T-cell (primary cell): ENCODE data around the gene MIGA2. TPM values are rescaled to one million over a fixed set of nuclear protein-coding genes. Genes with fewer than 3 reads are reported as not detected.
A peak's percentile ranks its signal among the peaks of the same experiment; 100 is the strongest.

Experiments
- ATAC-seq, 4 experiments: fragments of 200-7000 bp in 3 of 4; fragments of 150-1000 bp in 1 of 4; cut with Tn5 transposase; replicated peaks in 1 of 4; 1 replicate in 3 of 4; 2 replicates in 1 of 4; pipeline ENCODE4 v1.10.0; 2021; ENCODE audit warnings: moderate library complexity in 3 of 4, mild to moderate bottlenecking in 2 of 4, moderate number of reproducible peaks in 1 of 4
- CTCF ChIA-PET, 2 donors: fragments of 300-600 bp; sonication (Branson Sonifier 250); formaldehyde crosslinking; loops; one replicate each; lab custom pipeline; 2022; ENCODE audit warnings: antibody characterized with exemption in 2 of 2; lab: Charles Lee
- POLR2A ChIA-PET, 2 donors: fragments of 300-600 bp; sonication (Branson Sonifier 250); formaldehyde crosslinking; loops; one replicate each; lab custom pipeline; 2022; ENCODE audit warnings: antibody characterized with exemption in 2 of 2; lab: Charles Lee
- DNase-seq, 35 experiments: peaks; one replicate each; pipeline versions ENCODE4 v3.0.0 to v3.0.0-alpha.2; 2013 to 2023
- H3K27ac ChIP-seq: one replicate; pipeline ENCODE4 v1.5.1; 2013; ENCODE audit warnings: low read length
- H3K27me3 ChIP-seq, 2 experiments: replicated peaks in 1 of 2; 1 replicate in 1 of 2; 2 replicates in 1 of 2; pipeline versions ENCODE4 v1.6.1 to v1.7.0; 2013; ENCODE audit warnings: low read length in 1 of 2, mixed read lengths in 1 of 2; ENCODE audit not compliant: control insufficient read depth in 2 of 2, insufficient read depth in 2 of 2; ENCODE audit errors: extremely low read depth in 1 of 2
- H3K36me3 ChIP-seq, 2 donors: 1 replicate in 1 of 2; 2 replicates in 1 of 2; pipeline versions ENCODE4 v1.6.1 to v1.7.0; 2013; ENCODE audit warnings: low read length in 1 of 2; ENCODE audit not compliant: control insufficient read depth in 2 of 2, insufficient read depth in 1 of 2; ENCODE audit errors: extremely low read depth in 1 of 2
- H3K4me1 ChIP-seq, 2 experiments: 1 replicate in 1 of 2; 2 replicates in 1 of 2; pipeline versions ENCODE4 v1.6.1 to v1.7.0; 2013; ENCODE audit warnings: low read length in 2 of 2, mixed read lengths in 1 of 2; ENCODE audit not compliant: insufficient read depth in 2 of 2, control insufficient read depth in 1 of 2; ENCODE audit errors: extremely low read depth in 1 of 2
- H3K4me3 ChIP-seq, 2 donors: 1 replicate in 1 of 2; 2 replicates in 1 of 2; pipeline versions ENCODE4 v1.5.1 to v1.7.0; 2013; ENCODE audit warnings: mild to moderate bottlenecking in 2 of 2, low read length in 1 of 2, moderate library complexity in 1 of 2; ENCODE audit not compliant: control insufficient read depth in 1 of 2; ENCODE audit errors: extremely low read depth in 1 of 2
- H3K9me3 ChIP-seq: 2 replicates; pipeline ENCODE4 v1.7.0; 2013
- H3K27ac Mint-ChIP-seq, 2 donors: one replicate each; pipeline ENCODE4 v1.8.0; 2020 to 2021; ENCODE audit warnings: mild to moderate bottlenecking in 2 of 2, mixed read lengths in 2 of 2
- H3K27me3 Mint-ChIP-seq, 2 donors: one replicate each; pipeline ENCODE4 v1.8.0; 2021 to 2022; ENCODE audit warnings: mixed read lengths in 2 of 2
- H3K36me3 Mint-ChIP-seq: one replicate; pipeline ENCODE4 v1.8.0; 2021; ENCODE audit warnings: mixed read lengths
- H3K4me1 Mint-ChIP-seq, 3 donors: one replicate each; pipeline ENCODE4 v1.8.0; 2020 to 2022; ENCODE audit warnings: mixed read lengths in 3 of 3, mild to moderate bottlenecking in 1 of 3
- H3K4me3 Mint-ChIP-seq, 3 donors: one replicate each; pipeline ENCODE4 v1.8.0; 2020 to 2022; ENCODE audit warnings: mild to moderate bottlenecking in 3 of 3, mixed read lengths in 3 of 3, moderate library complexity in 3 of 3
- H3K9me3 Mint-ChIP-seq, 3 donors: one replicate each; pipeline ENCODE4 v1.8.0; 2020 to 2022; ENCODE audit warnings: mixed read lengths in 3 of 3
- WGBS: methylation state at CpG from one replicate; pipeline ENCODE4 v1.1.5; 2013; ENCODE audit warnings: missing lambda C conversion rate; ENCODE audit not compliant: insufficient coverage; 5-methylcytosine and 5-hydroxymethylcytosine counted together
- total RNA-seq, 35 experiments: library from RNA in 6 of 35; stranded (reverse) in 6 of 35; fragments of 120-200 nt in 1 of 35; gene quantifications; one replicate each; pipeline versions ENCODE4 v1.2.1 to v1.2.4 and lab custom pipeline; 2013 to 2026

The MIGA2 gene
- total RNA-seq, 5 donors from 2014 or later (not counting 1 experiment from before 2014, with no cell fraction given), result 60.8 to 95.7 (median 83.4) TPM

- Histone ChIP-seq H3K4me1 (no peaks in the 10 kb centered on the region), H3K4me3 (no peak overlapping the region), H3K36me3 (peaks cover 21 to 73% of the 10 kb centered on the region in 2 donors), H3K27me3 (no peaks in the 10 kb centered on the region), H3K9me3 (no peaks in the 10 kb centered on the region), H3K27ac (no peak overlapping the region)
- Mint-ChIP-seq H3K36me3 (peaks cover 32% of the 10 kb centered on the region), H3K4me3 (no peak overlapping the region), H3K4me1 (no peaks in the 10 kb centered on the region), H3K27ac (peak overlapping the region in 1 of 2 donors; percentile 55), H3K9me3 (no peaks in the 10 kb centered on the region), H3K27me3 (no peaks in the 10 kb centered on the region)
- ATAC-seq (peak; percentile 69 to 83 (median 76)), DNase-seq (peak in 25 of 35 experiments; percentile 9 to 68 (median 26))
- WGBS, result 75% methylated on average over 14 of the region's 21 CpGs
- ChIA-PET CTCF (interaction anchor here in 1 of 2 donors (0.6 kb wide), 1 partner anchor 22 kb away, joined by 10 read pairs; the partner anchor contains the start of gene SH3GLB2), POLR2A (no interaction called here)
These were observed 29.9 kb upstream of the MIGA2 start for GRCh38 chr9:129006328-129007034.

GRCh38 chr9:129007035-129007765 lies 29.2 kb upstream of the MIGA2 start:
- Histone ChIP-seq H3K36me3 (peaks cover 20 to 71% of the 10 kb centered on the region in 2 donors), H3K4me1 (no peaks in the 10 kb centered on the region), H3K27me3 (no peaks in the 10 kb centered on the region), H3K4me3 (no peak overlapping the region), H3K27ac (no peak overlapping the region), H3K9me3 (no peaks in the 10 kb centered on the region)
- ATAC-seq, result peak in 1 of 4 experiments; percentile 8
- H3K27ac Mint-ChIP-seq, result peak overlapping the region in 1 of 2 donors; percentile 66
- DNase-seq, result no peak
- POLR2A ChIA-PET, result no interaction called here
- H3K4me3 Mint-ChIP-seq, result no peak overlapping the region
- CTCF ChIA-PET, result no interaction called here
- H3K9me3 Mint-ChIP-seq, result no peaks in the 10 kb centered on the region
- H3K36me3 Mint-ChIP-seq, result peaks cover 25% of the 10 kb centered on the region
- 91% methylated on average over 14 of the region's 14 CpGs for WGBS
- no peaks in the 10 kb centered on the region for H3K27me3 Mint-ChIP-seq
- no peaks in the 10 kb centered on the region for H3K4me1 Mint-ChIP-seq

GRCh38 chr9:129007766-129008468 lies 28.5 kb upstream of the MIGA2 start:
- no peak overlapping the region for H3K27ac ChIP-seq
- WGBS, result 98% methylated on average over 10 of the region's 18 CpGs
- no peaks in the 10 kb centered on the region for H3K27me3 ChIP-seq
- Mint-ChIP-seq H3K27ac (no peak overlapping the region), H3K4me3 (no peak overlapping the region), H3K27me3 (no peaks in the 10 kb centered on the region), H3K36me3 (peaks cover 21% of the 10 kb centered on the region), H3K4me1 (no peaks in the 10 kb centered on the region), H3K9me3 (no peaks in the 10 kb centered on the region)
- H3K4me3 ChIP-seq, result no peak overlapping the region
- DNase-seq, result no peak
- H3K4me1 ChIP-seq, result no peaks in the 10 kb centered on the region
- H3K36me3 ChIP-seq, result peaks cover 13 to 71% of the 10 kb centered on the region in 2 donors
- CTCF ChIA-PET, result no interaction called here
- POLR2A ChIA-PET, result no interaction called here
- ATAC-seq, result no peak
- no peaks in the 10 kb centered on the region for H3K9me3 ChIP-seq

- H3K36me3 Mint-ChIP-seq, result peaks cover 19% of the 10 kb centered on the region
- H3K4me3 Mint-ChIP-seq, result no peak overlapping the region
- H3K9me3 Mint-ChIP-seq, result no peaks in the 10 kb centered on the region
- no peaks in the 10 kb centered on the region for H3K27me3 Mint-ChIP-seq
- H3K4me3 ChIP-seq, result no peak overlapping the region
- no peak overlapping the region for H3K27ac ChIP-seq
- H3K27me3 ChIP-seq, result no peaks in the 10 kb centered on the region
- H3K9me3 ChIP-seq, result no peaks in the 10 kb centered on the region
- CTCF ChIA-PET, result no interaction called here
- H3K36me3 ChIP-seq, result peaks cover 17 to 71% of the 10 kb centered on the region in 2 donors
- WGBS, result 93% methylated on average over 6 of the region's 6 CpGs
- no peak for DNase-seq
- ATAC-seq, result no peak
- no peak overlapping the region for H3K27ac Mint-ChIP-seq
- no peaks in the 10 kb centered on the region for H3K4me1 Mint-ChIP-seq
- no peaks in the 10 kb centered on the region for H3K4me1 ChIP-seq
- POLR2A ChIA-PET, result no interaction called here
These were observed 27.9 kb upstream of the MIGA2 start for GRCh38 chr9:129008469-129008965.

- WGBS, result 88% methylated on average over 8 of the region's 13 CpGs
- H3K36me3 Mint-ChIP-seq, result peaks cover 19% of the 10 kb centered on the region
- H3K9me3 ChIP-seq, result no peaks in the 10 kb centered on the region
- no peaks in the 10 kb centered on the region for H3K27me3 Mint-ChIP-seq
- DNase-seq (no peak), ATAC-seq (no peak)
- H3K27ac Mint-ChIP-seq, result no peak overlapping the region
- H3K9me3 Mint-ChIP-seq, result no peaks in the 10 kb centered on the region
- no peaks in the 10 kb centered on the region for H3K27me3 ChIP-seq
- ChIA-PET POLR2A (no interaction called here), CTCF (no interaction called here)
- no peak overlapping the region for H3K4me3 Mint-ChIP-seq
- no peaks in the 10 kb centered on the region for H3K4me1 Mint-ChIP-seq
- H3K36me3 ChIP-seq, result peaks cover 17 to 76% of the 10 kb centered on the region in 2 donors
- H3K4me3 ChIP-seq, result no peak overlapping the region
- no peaks in the 10 kb centered on the region for H3K4me1 ChIP-seq
- H3K27ac ChIP-seq, result no peak overlapping the region
These were observed 27.3 kb upstream of the MIGA2 start for GRCh38 chr9:129008986-129009583.

GRCh38 chr9:129009584-129010141 lies 26.8 kb upstream of the MIGA2 start:
- H3K27ac Mint-ChIP-seq, result no peak overlapping the region
- Histone ChIP-seq H3K36me3 (peaks cover 17 to 81% of the 10 kb centered on the region in 2 donors), H3K4me3 (no peak overlapping the region), H3K4me1 (no peaks in the 10 kb centered on the region), H3K27me3 (no peaks in the 10 kb centered on the region), H3K9me3 (no peaks in the 10 kb centered on the region), H3K27ac (no peak overlapping the region)
- 95% methylated on average over 12 of the region's 17 CpGs for WGBS
- peaks cover 19% of the 10 kb centered on the region for H3K36me3 Mint-ChIP-seq
- ATAC-seq (no peak), DNase-seq (no peak)
- H3K9me3 Mint-ChIP-seq, result no peaks in the 10 kb centered on the region
- H3K4me1 Mint-ChIP-seq, result no peaks in the 10 kb centered on the region
- ChIA-PET CTCF (no interaction called here), POLR2A (no interaction called here)
- H3K27me3 Mint-ChIP-seq, result no peaks in the 10 kb centered on the region
- no peak overlapping the region for H3K4me3 Mint-ChIP-seq
